IMR-90 (cell line): ENCODE data around the gene IGFBP1. TPM values are rescaled to one million over a fixed set of nuclear protein-coding genes. Genes with fewer than 3 reads are reported as not detected.

Experiments
- ATAC-seq: fragments of 200-7000 bp; cut with Tn5 transposase; 2 replicates; pipeline ENCODE4 v1.9.1; 2020; ENCODE audit warnings: low read depth, mild to moderate bottlenecking, moderate library complexity
- BruUV-seq: library from RNA; stranded (reverse); fragments of 400-500 nt; replicated peaks from 2 replicates; lab custom pipeline; 2021; lab: Mats Ljungman, UMichigan
- CTCF ChIA-PET: fragments of 300-600 bp; formaldehyde crosslinking; extraction: SDS; loops from one replicate; lab custom pipeline; 2021; ENCODE audit warnings: antibody characterized with exemption; lab: Yijun Ruan, JAX
- POLR2A ChIA-PET: fragments of 300-600 bp; sonication (Branson Sonifier 250); formaldehyde crosslinking; loops from one replicate; lab custom pipeline; 2022; ENCODE audit warnings: antibody characterized with exemption; ENCODE audit not compliant: unreplicated experiment; lab: Charles Lee
- DNase-seq: peaks from one replicate; pipeline ENCODE4 v3.0.0; 2013
- H2AFZ ChIP-seq: replicated peaks from 2 replicates; pipeline ENCODE3; 2013; ENCODE audit warnings: low read length, mild to moderate bottlenecking; ENCODE audit not compliant: poor library complexity
- H2AK5ac ChIP-seq: 2 replicates; pipeline ENCODE4 v1.6.1; 2013; ENCODE audit warnings: low read depth, low read length, inconsistent platforms
- H2AK9ac ChIP-seq: replicated peaks from 2 replicates; pipeline ENCODE3; 2013; ENCODE audit warnings: mild to moderate bottlenecking, low read depth, low read length, moderate library complexity; ENCODE audit not compliant: poor library complexity
- H2BK120ac ChIP-seq: 2 replicates; pipeline ENCODE4 v1.6.1; 2013; ENCODE audit warnings: low read depth, low read length, inconsistent platforms
- H2BK15ac ChIP-seq: 3 replicates; pipeline ENCODE4 v1.6.1; 2013; ENCODE audit warnings: low read depth, low read length, inconsistent platforms
- H2BK20ac ChIP-seq: 2 replicates; pipeline ENCODE4 v1.6.1; 2013; ENCODE audit warnings: low read depth, mild to moderate bottlenecking, inconsistent platforms, low read length, moderate library complexity
- H2BK5ac ChIP-seq: 2 replicates; pipeline ENCODE4 v1.6.1; 2013; ENCODE audit warnings: mild to moderate bottlenecking, low read depth, low read length, inconsistent platforms; ENCODE audit not compliant: poor library complexity, severe bottlenecking
- H3K14ac ChIP-seq: replicated peaks from 2 replicates; pipeline ENCODE4 v1.6.1; 2013; ENCODE audit warnings: low read depth, low read length, inconsistent platforms
- H3K18ac ChIP-seq: 2 replicates; pipeline ENCODE4 v1.6.1; 2013; ENCODE audit warnings: low read depth, low read length, control low read depth
- H3K23ac ChIP-seq: 2 replicates; pipeline ENCODE4 v1.6.1; 2013; ENCODE audit warnings: low read depth, low read length, inconsistent platforms
- H3K27ac ChIP-seq: 2 replicates; pipeline ENCODE4 v1.5.1; 2013; ENCODE audit warnings: mild to moderate bottlenecking, control low read depth, low read length; ENCODE audit not compliant: insufficient read depth
- H3K27me3 ChIP-seq: 2 replicates; pipeline ENCODE4 v1.6.1; 2013; ENCODE audit warnings: low read length; ENCODE audit not compliant: control insufficient read depth, insufficient read depth
- H3K36me3 ChIP-seq: 2 replicates; pipeline ENCODE4 v1.6.1; 2013; ENCODE audit warnings: low read length, mixed read lengths; ENCODE audit not compliant: control insufficient read depth, insufficient read depth
- H3K4ac ChIP-seq: 2 replicates; pipeline ENCODE4 v1.6.1; 2013; ENCODE audit warnings: low read depth, low read length, inconsistent platforms
- H3K4me1 ChIP-seq: 2 replicates; pipeline ENCODE4 v1.6.1; 2013; ENCODE audit warnings: low read length, mixed read lengths; ENCODE audit not compliant: control insufficient read depth, insufficient read depth
- H3K4me2 ChIP-seq: 2 replicates; pipeline ENCODE4 v1.6.1; 2013; ENCODE audit warnings: low read depth, mild to moderate bottlenecking, control low read depth, low read length, moderate library complexity
- H3K4me3 ChIP-seq: 2 replicates; pipeline ENCODE4 v1.5.1; 2013; ENCODE audit warnings: low read depth, mild to moderate bottlenecking, control low read depth, low read length, moderate library complexity; ENCODE audit not compliant: insufficient read depth
- H3K56ac ChIP-seq: 2 replicates; pipeline ENCODE4 v1.6.1; 2013; ENCODE audit warnings: low read length, inconsistent platforms; ENCODE audit not compliant: insufficient read depth; ENCODE audit errors: extremely low read depth
- H3K79me1 ChIP-seq, 2 experiments: 2 replicates each; pipeline ENCODE4 v1.6.1; 2013; ENCODE audit warnings: low read length in 2 of 2, inconsistent platforms in 1 of 2, low read depth in 1 of 2
- H3K9ac ChIP-seq: 2 replicates; pipeline ENCODE4 v1.6.1; 2013; ENCODE audit warnings: low read depth, low read length, control low read depth
- H3K9me1 ChIP-seq: 2 replicates; pipeline ENCODE4 v1.6.1; 2013; ENCODE audit warnings: low read length, inconsistent platforms; ENCODE audit not compliant: insufficient read depth
- H3K9me3 ChIP-seq: 2 replicates; pipeline ENCODE4 v1.6.1; 2013; ENCODE audit warnings: low read length; ENCODE audit not compliant: control insufficient read depth, insufficient read depth
- H4K20me1 ChIP-seq: 2 replicates; pipeline ENCODE4 v1.6.1; 2013; ENCODE audit warnings: low read length, inconsistent platforms; ENCODE audit not compliant: insufficient read depth
- H4K5ac ChIP-seq: 2 replicates; pipeline ENCODE4 v1.6.1; 2013; ENCODE audit warnings: mild to moderate bottlenecking, low read depth, low read length, control low read depth
- H4K8ac ChIP-seq, 2 experiments: 2 replicates each; pipeline ENCODE4 v1.6.1; 2013; ENCODE audit warnings: low read depth in 2 of 2, low read length in 2 of 2, control low read depth in 1 of 2, inconsistent platforms in 1 of 2
- H4K91ac ChIP-seq: 2 replicates; pipeline ENCODE4 v1.6.1; 2013; ENCODE audit warnings: low read depth, low read length, inconsistent platforms; ENCODE audit not compliant: insufficient read depth
- CEBPB ChIP-seq: IDR thresholded peaks from 2 replicates; pipeline ENCODE4 v1.6.1; 2012; ENCODE audit warnings: low read depth, low read length, improper control_type of control experiment
- CHD1 ChIP-seq: IDR thresholded peaks from 2 replicates; pipeline ENCODE4 v1.6.1; 2012; ENCODE audit warnings: low read depth, low read length, improper control_type of control experiment
- FOS ChIP-seq: fragments of 150-350 bp; IDR thresholded peaks from 2 replicates; pipeline ENCODE4 v1.6.1; 2016; ENCODE audit warnings: low read depth, low read length
- MXI1 ChIP-seq: IDR thresholded peaks from 2 replicates; pipeline ENCODE4 v1.6.1; 2012; ENCODE audit warnings: low read depth, mild to moderate bottlenecking, low read length, moderate library complexity, borderline replicate concordance
- NFE2L2 ChIP-seq: fragments of 150-350 bp; IDR thresholded peaks from 2 replicates; pipeline ENCODE4 v1.6.1; 2016; ENCODE audit warnings: low read depth, mild to moderate bottlenecking, low read length
- RAD21 ChIP-seq: IDR thresholded peaks from 2 replicates; pipeline ENCODE4 v1.6.1; 2012; ENCODE audit warnings: low read length, improper control_type of control experiment
- RFX5 ChIP-seq: IDR thresholded peaks from 2 replicates; pipeline ENCODE4 v1.8.0; 2012; ENCODE audit warnings: low read depth, mild to moderate bottlenecking, low read length, moderate library complexity
- SMC3 ChIP-seq: fragments of 150-350 bp; IDR thresholded peaks from 2 replicates; pipeline ENCODE4 v1.6.1; 2016; ENCODE audit warnings: low read depth, mild to moderate bottlenecking, antibody characterized with exemption, low read length, moderate library complexity
- WGBS, 2 experiments: methylation state at CpG; one replicate each; pipeline versions ENCODE4 v1.1.5 to v1.1.7; 2013; ENCODE audit warnings: missing lambda C conversion rate in 2 of 2; ENCODE audit not compliant: insufficient read length in 1 of 2; ENCODE audit errors: extremely low coverage in 2 of 2; 5-methylcytosine and 5-hydroxymethylcytosine counted together
- dilution Hi-C: fragments of 300-500 bp; cut with HindIII; formaldehyde crosslinking; loops from one replicate; pipeline ENCODE4 v1.14.3; 2018; ENCODE audit warnings: low sequenced_read_pairs; ENCODE audit not compliant: unreplicated experiment
- in situ Hi-C: fragments of 300-500 bp; cut with MboI; formaldehyde crosslinking; loops from 3 replicates; pipeline ENCODE4 v1.14.3; 2019; ENCODE audit warnings: low sequenced_read_pairs, inconsistent platforms, mixed read lengths
- intact Hi-C: fragments of 100-400 bp; cut with micrococcal nuclease; formaldehyde crosslinking; loops from 2 replicates; pipeline ENCODE4 v1.10.0; 2022
- polyA plus RNA-seq, 3 experiments: library from polyadenylated mRNA; depleted of rRNA; stranded (reverse); fragments of >200 nt; gene quantifications; 2 replicates each; pipeline ENCODE4 v1.2.3, GENCODE V29; 2012; ENCODE audit warnings: low replicate concordance in 1 of 3
- total RNA-seq: library from RNA; depleted of rRNA; stranded (reverse); fragments of >200 nt; gene quantifications from 2 replicates; pipeline ENCODE4 v1.2.3, GENCODE V29; 2012
- TF ChIP-seq, protein P1 (sequence below): fragments of 150-350 bp; IDR thresholded peaks from 2 replicates; pipeline ENCODE4 v1.6.1; 2017; ENCODE audit warnings: mild to moderate bottlenecking, antibody characterized with exemption, low read length, low read depth

The IGFBP1 gene
- total and polyA plus RNA-seq, 2 of the 4 experiments (the other 2 are of a cell fraction), result not detected

- Histone ChIP-seq H4K20me1 (no peaks in the 10 kb centered on the region), H2BK20ac (no peak overlapping the region), H3K9ac (no peak overlapping the region), H3K36me3 (no peaks in the 10 kb centered on the region), H2AK5ac (no peak overlapping the region; the same call in 1 of the 2 replicates), H3K4ac (no peak overlapping the region), H4K91ac (no peak overlapping the region), H3K4me1 (peaks cover 5% of the 10 kb centered on the region), H3K27ac (no peak overlapping the region), H2BK120ac (no peak overlapping the region; the same call in none of the 2 replicates), H4K5ac (no peak overlapping the region), H3K23ac (no peak overlapping the region), H3K14ac (no peak overlapping the region), H3K9me3 (no peaks in the 10 kb centered on the region), H2AK9ac (no peak overlapping the region), H3K4me3 (no peak overlapping the region), H3K18ac (no peak overlapping the region), H3K27me3 (peaks cover 15% of the 10 kb centered on the region), H2BK15ac (no peak overlapping the region), H2AFZ (no peak overlapping the region), H4K8ac (no peak overlapping the region), H3K9me1 (peaks cover 16% of the 10 kb centered on the region), H3K4me2 (no peak overlapping the region), H3K79me1 (no peaks in the 10 kb centered on the region), H2BK5ac (no peak overlapping the region), H3K56ac (no peak overlapping the region)
- POLR2A ChIA-PET, result no interaction called here
- 100% methylated on average over 3 of the region's 4 CpGs; no CpG with 5 or more reads in 1 of the 2 experiments for WGBS, 2 experiments
- CTCF ChIA-PET, result interaction anchor here (1.0 kb wide), 1 partner anchor 34 kb away, joined by 3 read pairs; no protein-coding TSS in a partner anchor
- intact Hi-C loops, result no loop called here
- DNase-seq (no peak), ATAC-seq (no peak)
- no TSS peak for BruUV-seq
- dilution Hi-C loops, result no loop called here
- TF ChIP-seq RAD21 (no peak), CEBPB (no peak), FOS (no peak), SMC3 (no peak), CHD1 (no peak), MXI1 (no peak), RFX5 (no peak), NFE2L2 (no peak)
- TF ChIP-seq, protein P1, sequence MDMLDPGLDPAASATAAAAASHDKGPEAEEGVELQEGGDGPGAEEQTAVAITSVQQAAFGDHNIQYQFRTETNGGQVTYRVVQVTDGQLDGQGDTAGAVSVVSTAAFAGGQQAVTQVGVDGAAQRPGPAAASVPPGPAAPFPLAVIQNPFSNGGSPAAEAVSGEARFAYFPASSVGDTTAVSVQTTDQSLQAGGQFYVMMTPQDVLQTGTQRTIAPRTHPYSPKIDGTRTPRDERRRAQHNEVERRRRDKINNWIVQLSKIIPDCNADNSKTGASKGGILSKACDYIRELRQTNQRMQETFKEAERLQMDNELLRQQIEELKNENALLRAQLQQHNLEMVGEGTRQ, result no peak
- in situ Hi-C loops, result no loop called here
Measured at GRCh38 chr7:45884136-45884535, 4.2 kb upstream of the IGFBP1 start.
